NCI-H2227 (cell line): Measurements from ENCODE around the gene ACHE.
"Not testable (repeated sequence)": the region's sequence is repeated elsewhere in the genome, so short reads cannot be mapped to it uniquely, and the experiment has no call there.

Experiments used
- DNase-seq: peaks from one replicate; lab custom pipeline; 2025; ENCODE audit not compliant: unreplicated experiment; lab: John Stamatoyannopoulos, UW

The ACHE gene

DNA sequence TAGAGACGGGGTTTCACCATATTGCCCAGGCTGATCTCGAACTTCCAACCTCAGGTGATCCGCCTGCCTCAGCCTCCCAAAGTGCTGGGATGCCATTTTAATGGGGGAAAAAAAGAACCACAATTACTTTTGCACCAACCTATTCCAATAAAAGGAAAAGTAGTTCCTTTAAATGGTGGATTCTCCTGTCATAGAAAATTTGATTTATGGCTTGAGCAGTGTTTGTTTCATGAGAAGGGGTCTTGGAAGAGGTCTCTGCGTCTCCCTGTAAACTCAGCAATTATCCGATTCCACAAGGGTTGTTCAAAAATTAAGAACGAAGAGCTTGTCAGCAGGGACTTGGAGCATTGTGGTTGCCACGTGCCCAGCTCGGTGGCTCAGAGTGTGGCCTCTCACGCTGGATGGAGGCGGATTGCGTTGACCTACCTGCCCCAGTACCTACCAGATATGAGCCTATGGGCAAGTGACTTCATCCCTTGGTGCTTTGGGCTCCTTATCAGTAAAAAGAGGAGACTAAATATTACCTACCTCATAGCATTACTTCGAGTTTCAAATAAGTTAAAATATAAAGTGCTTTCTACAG is 31.3 kb downstream of the ACHE start:
- no peak for DNase-seq

DNA sequence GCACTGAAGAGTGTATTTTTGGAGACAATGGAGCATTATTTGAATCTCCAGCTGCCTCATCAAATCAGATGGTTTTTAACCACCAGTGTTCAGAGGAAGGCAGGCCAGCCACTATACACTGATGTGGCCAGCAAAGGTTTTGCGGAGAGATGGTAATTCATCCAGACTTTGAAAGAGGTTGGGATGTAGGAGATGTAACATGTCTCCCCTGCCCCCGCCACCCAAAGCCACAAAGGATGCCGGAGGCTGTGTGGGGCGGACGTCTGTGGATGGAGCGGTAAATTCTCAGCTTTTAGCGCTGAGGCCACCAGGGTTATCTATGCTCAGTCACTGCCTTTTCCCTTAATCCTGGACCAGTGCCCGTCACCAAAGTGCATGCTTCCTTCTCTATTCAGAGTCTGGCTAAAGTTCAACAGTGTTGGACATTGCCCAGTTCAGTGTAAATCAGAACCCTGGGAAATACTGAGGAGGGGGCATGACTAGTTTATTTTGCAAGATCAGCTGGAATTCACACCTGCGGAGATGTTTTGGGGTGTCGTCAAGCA is 32.2 kb downstream of the ACHE start:
- DNase-seq: no peak

DNA sequence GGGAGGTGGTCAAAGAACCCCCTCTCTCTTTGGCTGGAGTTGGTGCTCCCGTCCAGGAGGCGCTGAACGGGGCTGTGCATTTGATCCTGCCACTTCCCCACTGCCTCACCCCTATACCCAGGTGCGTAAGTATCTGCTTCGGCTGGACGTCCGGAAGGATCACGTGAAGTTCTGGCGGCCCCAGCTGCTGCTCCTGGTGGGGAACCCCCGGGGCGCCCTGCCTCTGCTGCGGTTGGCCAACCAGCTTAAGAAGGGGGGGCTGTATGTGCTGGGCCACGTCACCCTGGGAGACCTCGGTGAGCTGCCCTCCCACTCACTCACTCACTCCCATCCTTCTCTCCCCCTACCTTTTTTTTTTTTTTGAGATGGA is 34.1 kb downstream of the ACHE start:
- no peak for DNase-seq

DNA sequence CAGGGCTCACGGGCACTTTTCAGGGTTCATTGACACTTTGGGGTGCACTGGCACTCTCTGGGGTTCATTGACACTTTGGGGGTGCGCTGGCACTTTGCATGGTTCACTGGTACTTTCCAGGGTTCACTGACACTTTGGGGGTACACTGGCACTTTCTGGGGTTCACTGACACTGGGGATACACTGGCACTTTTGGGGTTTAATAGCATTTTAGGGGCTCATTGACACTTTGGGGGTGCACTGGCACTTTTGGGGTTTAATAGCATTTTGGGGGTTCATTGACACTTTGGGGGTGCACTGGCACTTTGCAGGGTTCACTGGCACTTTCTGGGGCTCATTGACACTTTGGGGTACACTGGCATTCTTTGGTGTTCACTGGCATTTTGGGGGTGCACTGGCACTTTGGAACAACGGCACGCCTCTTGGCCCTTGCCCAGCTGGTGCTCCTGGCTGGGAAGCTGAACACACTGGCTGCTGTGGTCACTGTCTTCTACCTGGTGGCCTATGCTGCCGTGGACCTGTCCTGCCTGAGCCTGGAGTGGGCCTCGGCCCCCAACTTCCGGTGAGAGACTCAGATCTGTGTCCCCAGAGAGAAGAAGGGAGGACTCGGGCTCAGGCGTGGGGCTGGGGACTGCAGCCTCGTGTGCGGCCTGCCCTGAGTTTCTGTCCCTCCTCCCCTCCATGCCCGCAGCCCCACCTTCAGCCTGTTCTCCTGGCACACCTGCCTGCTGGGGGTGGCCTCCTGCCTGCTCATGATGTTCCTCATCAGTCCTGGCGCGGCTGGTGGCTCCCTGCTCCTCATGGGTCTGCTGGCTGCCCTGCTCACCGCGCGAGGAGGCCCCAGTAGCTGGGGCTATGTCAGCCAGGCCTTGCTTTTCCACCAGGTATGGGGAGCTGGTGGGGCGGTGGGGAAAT is 34.7 kb downstream of the ACHE start:
- no peak for DNase-seq

DNA sequence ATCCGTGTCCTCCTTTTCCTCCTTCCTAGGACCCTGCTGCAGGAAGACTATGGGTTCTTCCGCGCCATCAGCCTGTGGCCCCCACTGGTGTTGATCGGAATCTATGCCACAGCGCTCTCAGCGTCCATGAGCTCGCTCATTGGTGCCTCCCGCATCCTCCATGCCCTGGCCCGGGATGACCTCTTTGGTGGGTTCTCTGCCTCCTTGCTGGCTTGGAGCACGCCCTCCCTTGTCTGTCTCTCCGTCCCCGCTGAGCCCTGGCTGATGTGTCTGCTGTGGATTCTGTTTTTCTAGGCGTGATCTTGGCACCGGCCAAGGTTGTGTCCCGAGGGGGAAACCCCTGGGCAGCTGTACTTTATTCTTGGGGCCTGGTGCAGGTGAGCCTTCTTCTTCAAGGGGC is 35.8 kb downstream of the ACHE start:
- no peak for DNase-seq

DNA sequence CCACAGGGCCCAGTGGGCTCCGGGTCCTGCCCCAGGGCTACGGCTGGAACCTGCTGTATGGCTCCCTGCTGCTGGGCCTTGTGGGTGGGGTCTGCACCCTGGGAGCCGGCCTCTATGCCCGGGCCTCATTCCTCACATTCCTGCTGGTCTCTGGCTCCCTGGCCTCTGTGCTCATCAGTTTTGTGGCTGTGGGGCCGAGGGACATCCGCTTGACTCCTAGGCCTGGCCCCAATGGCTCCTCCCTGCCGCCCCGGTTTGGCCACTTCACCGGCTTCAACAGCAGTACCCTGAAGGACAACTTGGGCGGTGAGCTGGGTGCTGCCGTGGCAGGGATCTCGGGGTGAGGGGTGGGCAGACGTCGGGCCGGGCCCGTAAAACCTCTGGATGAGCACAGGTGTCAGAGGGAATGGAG is 38.8 kb downstream of the ACHE start:
- no peak for DNase-seq

DNA sequence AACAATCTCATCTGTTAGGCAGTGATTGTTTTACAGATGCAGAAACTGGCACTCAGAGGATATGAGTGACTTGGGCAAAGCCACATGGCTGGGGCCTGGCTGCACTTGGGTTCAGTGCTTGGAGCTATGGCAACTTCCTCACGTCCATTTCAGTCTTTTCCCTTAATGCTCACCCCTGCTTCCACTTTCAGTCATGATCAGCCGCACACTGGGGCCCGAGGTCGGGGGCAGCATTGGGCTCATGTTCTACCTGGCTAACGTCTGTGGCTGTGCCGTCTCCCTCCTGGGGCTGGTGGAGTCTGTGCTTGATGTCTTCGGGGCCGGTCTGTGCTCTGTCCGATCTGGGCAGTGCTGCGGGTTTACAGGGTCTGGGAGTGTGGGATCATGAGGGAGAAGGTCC is 40.2 kb downstream of the ACHE start:
- DNase-seq: no peak

DNA sequence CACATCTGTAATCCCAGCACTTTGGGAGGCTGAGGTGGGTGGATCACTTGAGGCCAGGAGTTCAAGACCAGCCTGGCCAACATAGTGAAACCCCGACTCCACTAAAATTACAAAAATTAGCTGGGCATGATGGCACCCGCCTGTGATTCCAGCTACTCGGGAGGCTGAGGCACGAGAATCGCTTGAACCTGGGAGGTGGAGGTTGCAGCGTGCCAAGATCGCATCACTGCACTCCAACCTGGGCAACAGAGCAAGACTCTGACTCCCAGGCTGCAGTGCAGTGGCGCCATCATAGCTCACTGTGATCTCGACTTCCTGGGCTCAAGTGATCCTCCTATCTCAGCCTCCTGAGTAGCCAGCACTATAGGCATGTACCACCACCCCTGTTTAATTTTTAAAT is 40.8 kb downstream of the ACHE start:
- not testable (repeated sequence) for DNase-seq

DNA sequence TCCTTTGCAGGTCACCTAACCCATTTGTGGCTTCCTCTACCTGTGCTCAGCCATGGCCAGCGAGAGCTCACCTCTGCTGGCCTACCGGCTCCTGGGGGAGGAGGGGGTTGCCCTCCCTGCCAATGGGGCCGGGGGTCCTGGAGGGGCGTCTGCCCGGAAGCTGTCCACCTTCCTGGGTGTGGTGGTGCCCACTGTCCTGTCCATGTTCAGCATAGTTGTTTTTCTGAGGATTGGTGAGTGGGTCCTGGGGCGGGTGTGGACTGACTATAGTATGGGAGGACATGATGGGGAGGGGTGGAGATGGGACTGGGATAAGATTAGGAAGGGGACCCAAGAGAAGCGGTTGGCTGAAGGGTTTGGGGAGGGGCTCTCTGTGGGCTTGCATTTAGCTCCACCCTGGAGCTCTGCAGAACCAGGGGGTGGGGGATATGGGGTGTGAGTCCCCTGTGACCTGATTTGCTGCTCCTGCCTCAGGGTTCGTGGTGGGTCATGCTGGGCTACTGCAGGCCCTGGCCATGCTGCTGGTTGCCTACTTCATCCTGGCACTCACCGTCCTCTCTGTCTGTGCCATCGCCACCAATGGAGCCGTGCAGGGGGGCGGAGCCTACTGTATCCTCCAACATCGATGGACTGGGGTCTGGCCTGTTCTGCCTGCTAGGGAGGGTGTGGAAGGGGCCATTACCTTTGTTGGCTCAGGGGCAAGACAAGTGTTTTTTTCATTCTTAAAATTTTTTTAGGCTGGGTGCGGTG is 41.4 kb downstream of the ACHE start:
- no peak for DNase-seq

DNA sequence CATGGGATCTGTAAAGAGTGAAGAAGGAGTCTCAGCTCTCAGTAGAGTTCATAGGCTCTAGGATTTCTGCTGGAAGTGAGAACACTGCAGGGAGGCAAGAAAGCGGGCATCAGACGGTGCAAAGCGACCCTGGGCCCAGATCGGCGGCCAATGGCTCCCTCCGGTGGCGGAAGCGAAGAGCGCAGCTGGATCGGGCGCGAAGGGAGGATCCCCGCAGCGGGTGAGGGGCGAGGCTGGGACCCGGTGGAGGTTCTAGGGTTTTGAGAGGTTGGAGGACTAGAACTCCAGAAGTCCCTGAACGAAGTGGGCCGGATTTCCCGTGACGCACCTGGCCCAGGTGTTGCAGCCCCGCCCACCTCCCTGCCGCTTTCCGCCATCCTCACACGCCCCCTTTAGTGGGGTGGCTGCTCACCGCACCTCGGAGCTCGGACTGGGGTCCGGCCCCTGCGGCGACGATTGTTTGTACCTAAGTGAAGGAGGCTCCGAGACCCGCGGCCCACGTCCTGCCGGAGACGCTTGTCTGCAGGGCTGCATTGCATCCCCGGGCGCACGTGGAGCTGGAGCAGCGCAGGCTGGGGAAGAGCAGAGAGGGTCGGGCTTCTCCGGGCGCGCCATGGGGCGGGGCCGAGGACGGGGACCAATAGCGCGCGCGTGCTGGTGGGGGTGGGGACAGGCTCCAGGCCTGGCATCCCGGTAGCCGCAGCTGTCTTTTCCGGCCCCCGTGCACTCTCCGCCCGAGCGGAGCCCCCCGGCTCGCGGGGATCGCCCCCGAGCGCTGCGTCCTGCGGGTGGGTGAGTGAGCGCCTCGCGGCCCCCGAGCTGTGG is 43.4 kb downstream of the ACHE start, which contains the start of gene SLC12A9:
SLC12A9 (plus strand) TSS at position 666 of the 825 bp plus-strand sequence. CDS start 1,485 bp downstream, outside the sequence.
- DNase-seq: peak; percentile 95

DNA sequence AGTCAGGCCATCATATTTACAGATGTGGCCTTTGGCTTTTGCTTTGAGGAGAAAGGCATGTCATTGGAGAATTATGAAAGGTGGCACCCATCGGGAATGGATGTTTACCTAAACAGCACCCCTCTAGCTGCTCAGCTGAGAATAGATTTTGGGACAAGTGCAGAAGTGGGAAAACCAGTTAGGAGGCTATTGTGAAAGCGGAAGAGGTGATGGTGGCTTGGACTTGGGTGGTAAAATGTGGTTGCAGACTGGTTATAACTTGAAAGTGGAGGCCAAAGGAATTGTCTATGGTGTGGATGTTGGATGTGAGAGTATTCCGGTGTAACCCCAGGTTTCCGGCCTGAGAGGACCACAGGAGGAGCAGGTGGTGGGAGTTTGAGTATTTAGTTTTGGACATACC is 48.3 kb downstream of the ACHE start:
- no peak for DNase-seq

DNA sequence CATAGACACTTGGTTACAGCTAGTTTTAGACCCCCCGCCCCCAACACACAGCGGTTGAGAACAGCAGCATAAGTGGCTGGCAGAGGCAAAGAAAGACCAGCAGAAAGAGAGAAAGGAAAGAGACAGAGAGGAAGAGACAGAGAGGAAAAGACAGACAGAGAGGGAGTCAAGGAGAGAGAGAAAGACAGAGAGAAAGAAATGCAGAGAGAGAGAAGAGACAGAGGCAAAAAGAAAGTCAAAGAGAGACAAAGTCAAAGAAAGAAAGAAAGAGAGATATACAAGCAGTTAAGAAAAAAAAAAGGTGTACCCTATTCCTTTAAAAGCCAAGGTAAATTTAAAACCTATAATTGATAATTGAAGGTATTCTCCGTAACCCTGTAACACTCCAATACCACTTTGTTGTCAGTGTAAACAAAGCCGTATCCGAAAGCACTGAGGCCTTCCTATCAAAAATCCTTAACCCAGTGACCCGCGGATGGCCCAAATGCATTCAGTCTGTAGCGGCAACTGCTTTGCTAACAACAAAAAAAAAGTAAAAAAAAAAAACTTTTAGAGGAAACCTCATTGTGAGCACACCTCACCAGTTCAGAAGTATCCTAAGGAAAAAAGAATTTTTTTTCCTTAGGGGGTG is 55.1 kb downstream of the ACHE start:
- DNase-seq: no peak
